T-helper 2 cell treated with Interferon-gamma antibody and Interleukin-4, amounts not matched to agents 5 μg/mL and 100 μg/mL, for 36 hours (primary cell): ENCODE results near the gene BLVRB.

Experiments used
- DNase-seq: peaks from one replicate; pipeline ENCODE4 v3.0.0; 2021; ENCODE audit warnings: low spot score
- H3K27ac Mint-ChIP-seq: one replicate; pipeline ENCODE4 v1.8.0; 2021; ENCODE audit warnings: mild to moderate bottlenecking, mixed read lengths
- H3K27me3 Mint-ChIP-seq: one replicate; pipeline ENCODE4 v1.8.0; 2021; ENCODE audit warnings: low read depth, mixed read lengths
- H3K36me3 Mint-ChIP-seq: one replicate; pipeline ENCODE4 v1.8.0; 2021; ENCODE audit warnings: low read depth, mixed read lengths
- H3K4me1 Mint-ChIP-seq: one replicate; pipeline ENCODE4 v1.8.0; 2021; ENCODE audit warnings: low read depth, mixed read lengths
- H3K4me3 Mint-ChIP-seq: one replicate; pipeline ENCODE4 v1.8.0; 2022; ENCODE audit warnings: mild to moderate bottlenecking, moderate library complexity, mixed read lengths
- H3K9me3 Mint-ChIP-seq: one replicate; pipeline ENCODE4 v1.8.0; 2021; ENCODE audit warnings: mixed read lengths

The BLVRB gene

DNA sequence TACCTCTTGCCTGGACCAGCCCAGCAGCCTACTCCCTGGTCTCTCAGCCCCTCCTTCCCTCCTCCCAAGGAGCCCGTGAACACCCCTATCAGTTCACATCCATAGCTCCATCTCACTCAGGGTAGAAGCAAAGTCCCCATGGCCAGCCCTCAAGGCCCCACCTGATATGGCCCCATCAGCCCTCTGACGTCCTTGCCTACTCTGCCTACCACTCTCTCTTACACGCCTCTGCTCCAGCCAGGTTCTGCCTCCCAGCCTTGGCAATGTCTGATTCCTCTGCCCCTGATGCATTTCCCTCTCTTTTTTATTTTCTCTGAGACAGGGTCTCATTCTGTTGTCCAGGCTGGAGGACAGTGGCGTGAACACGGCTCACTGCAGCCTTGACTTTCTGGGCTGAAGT, 13.5 kb downstream of the BLVRB start:
- H3K27me3 Mint-ChIP-seq = no peaks in the 10 kb centered on the region

DNA sequence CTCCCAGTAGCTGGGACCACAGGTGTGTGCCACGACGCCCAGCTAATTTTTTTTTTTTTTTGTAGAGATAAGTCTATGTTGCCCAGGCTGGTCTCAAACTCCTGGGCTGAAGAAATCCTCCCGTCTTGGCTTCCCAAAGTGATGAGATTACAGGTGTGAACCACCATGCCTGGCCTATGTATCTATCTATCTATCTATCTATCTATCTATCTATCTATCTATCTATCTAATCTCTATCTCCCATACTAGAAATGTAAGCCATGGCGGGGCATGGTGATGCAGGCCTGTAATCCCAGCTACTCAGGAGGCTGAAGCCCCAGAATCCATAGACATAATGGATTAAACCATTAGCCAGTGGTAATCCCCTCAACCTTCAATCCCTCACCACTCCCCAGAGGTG, 14.9 kb downstream of the BLVRB start:
- Mint-ChIP-seq H3K27ac (no peak overlapping the region), H3K9me3 (no peaks in the 10 kb centered on the region), H3K36me3 (no peaks in the 10 kb centered on the region), H3K27me3 (no peaks in the 10 kb centered on the region), H3K4me1 (peaks cover under 1% of the 10 kb centered on the region), H3K4me3 (no peak overlapping the region)
- no peak for DNase-seq

More for the DNA sequence above, 13.5 kb downstream of the BLVRB start:
- DNase-seq = no peak
- Mint-ChIP-seq H3K27ac (no peak overlapping the region), H3K4me3 (no peak overlapping the region), H3K4me1 (no peaks in the 10 kb centered on the region), H3K36me3 (no peaks in the 10 kb centered on the region), H3K9me3 (no peaks in the 10 kb centered on the region)

DNA sequence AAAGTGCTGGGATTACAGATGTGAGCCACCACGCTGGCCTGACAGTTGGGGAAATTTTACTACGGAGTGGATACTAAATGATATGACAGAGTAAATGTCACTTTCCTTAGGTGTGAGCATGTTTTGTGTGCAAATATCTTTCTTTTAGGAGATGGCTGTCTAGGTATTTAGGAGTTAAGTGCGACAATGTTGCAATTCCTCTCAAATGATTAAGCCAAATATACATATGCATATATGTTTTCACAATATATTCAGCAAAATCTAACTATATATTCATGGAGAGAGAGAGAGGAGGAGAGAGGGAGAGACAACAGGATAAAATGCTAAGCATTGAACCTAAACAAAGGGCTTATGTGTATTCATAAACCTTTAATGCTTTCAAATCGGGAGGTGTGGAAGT, 16.0 kb downstream of the BLVRB start:
- Mint-ChIP-seq H3K4me1 (peaks cover 6% of the 10 kb centered on the region), H3K9me3 (no peaks in the 10 kb centered on the region), H3K27me3 (no peaks in the 10 kb centered on the region), H3K27ac (no peak overlapping the region), H3K4me3 (no peak overlapping the region), H3K36me3 (no peaks in the 10 kb centered on the region)
- no peak for DNase-seq

DNA sequence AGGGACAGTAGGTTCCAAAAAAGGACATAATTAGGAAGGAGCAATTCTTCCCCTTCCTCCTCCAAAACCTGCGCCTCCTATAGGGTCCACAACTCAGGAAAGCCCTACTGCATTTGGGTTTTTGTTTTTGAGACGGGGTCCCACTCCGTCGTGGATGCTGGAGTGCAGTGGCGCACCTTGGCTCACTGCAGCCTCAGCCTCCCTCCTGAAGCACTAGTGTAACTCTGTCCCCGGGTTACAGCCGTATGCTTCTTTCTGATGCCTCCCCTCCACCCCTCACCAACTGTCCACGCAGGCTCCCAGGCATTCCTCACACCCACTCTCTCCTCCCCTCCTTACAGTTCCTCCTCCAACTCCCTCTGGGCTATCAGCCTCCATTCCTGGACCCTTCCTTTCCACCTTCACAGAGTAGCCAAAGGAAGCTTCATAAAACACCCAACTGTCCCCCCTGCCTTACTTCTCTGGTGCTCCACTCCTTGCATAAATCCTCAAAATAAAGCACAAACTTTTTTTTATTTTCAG, 19.2 kb downstream of the BLVRB start:
- H3K27me3 Mint-ChIP-seq = no peaks in the 10 kb centered on the region
- H3K9me3 Mint-ChIP-seq = no peaks in the 10 kb centered on the region
- DNase-seq = no peak
- H3K27ac Mint-ChIP-seq = peak overlapping the region; percentile 60
- no peaks in the 10 kb centered on the region for H3K36me3 Mint-ChIP-seq
- peaks cover 17% of the 10 kb centered on the region for H3K4me1 Mint-ChIP-seq
- peak overlapping the region; percentile 34 for H3K4me3 Mint-ChIP-seq

DNA sequence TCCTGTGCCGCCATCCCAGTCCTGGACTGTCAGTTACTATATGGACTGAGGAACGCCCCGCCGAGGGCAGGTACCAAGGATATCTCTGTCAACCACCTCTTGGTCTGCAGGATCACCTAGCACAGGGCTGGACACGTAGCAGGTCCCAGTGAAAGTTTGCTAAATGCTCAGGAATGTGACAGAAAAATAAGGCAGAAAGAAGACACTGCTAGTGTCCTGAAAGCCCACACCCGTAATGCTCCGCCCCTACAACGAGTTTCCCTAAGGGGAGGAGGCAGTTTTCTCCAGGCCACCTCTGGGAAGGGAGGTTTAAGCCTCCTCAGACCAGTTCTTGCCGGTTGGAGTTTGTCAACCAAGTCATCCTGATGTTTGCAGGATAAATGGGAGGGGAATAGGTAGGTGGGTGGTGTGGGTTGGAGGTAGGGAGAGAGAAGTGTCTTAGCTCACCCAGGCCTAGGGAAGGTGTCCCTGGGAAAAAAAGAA, 19.7 kb downstream of the BLVRB start:
- H3K27me3 Mint-ChIP-seq = no peaks in the 10 kb centered on the region
- no peaks in the 10 kb centered on the region for H3K9me3 Mint-ChIP-seq
- H3K4me3 Mint-ChIP-seq = peak overlapping the region; percentile 54
- no peak overlapping the region for H3K27ac Mint-ChIP-seq
- no peak for DNase-seq
- H3K36me3 Mint-ChIP-seq = peaks cover 5% of the 10 kb centered on the region
- H3K4me1 Mint-ChIP-seq = peaks cover 17% of the 10 kb centered on the region

DNA sequence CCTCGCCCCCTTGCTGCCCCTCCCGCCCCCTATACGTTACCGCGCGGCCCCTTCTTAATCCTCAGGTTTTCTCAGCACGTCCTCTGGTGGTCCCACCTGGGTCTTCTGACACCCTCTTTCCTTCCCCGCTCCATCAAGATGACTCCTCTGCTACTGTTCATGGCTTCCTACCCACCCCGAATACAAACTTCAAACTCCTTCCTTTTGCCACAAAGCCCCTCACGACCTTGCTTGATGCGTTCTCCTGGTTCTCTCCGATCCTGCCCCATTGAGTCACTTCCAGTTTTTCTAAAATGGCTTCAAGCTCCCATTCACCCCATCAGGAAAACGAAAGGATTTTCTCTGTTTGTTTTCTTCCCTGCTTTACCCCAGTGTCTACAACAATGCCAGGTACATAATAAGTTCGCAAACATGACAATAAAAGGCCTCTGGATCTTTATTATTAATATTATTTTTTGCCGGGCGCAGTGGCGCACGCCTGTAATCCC, 20.7 kb downstream of the BLVRB start:
- Mint-ChIP-seq H3K36me3 (peaks cover 7% of the 10 kb centered on the region), H3K27ac (peak overlapping the region; percentile 92), H3K4me1 (peaks cover 17% of the 10 kb centered on the region), H3K4me3 (peak overlapping the region; percentile 99), H3K27me3 (no peaks in the 10 kb centered on the region), H3K9me3 (no peaks in the 10 kb centered on the region)
- no peak for DNase-seq

DNA sequence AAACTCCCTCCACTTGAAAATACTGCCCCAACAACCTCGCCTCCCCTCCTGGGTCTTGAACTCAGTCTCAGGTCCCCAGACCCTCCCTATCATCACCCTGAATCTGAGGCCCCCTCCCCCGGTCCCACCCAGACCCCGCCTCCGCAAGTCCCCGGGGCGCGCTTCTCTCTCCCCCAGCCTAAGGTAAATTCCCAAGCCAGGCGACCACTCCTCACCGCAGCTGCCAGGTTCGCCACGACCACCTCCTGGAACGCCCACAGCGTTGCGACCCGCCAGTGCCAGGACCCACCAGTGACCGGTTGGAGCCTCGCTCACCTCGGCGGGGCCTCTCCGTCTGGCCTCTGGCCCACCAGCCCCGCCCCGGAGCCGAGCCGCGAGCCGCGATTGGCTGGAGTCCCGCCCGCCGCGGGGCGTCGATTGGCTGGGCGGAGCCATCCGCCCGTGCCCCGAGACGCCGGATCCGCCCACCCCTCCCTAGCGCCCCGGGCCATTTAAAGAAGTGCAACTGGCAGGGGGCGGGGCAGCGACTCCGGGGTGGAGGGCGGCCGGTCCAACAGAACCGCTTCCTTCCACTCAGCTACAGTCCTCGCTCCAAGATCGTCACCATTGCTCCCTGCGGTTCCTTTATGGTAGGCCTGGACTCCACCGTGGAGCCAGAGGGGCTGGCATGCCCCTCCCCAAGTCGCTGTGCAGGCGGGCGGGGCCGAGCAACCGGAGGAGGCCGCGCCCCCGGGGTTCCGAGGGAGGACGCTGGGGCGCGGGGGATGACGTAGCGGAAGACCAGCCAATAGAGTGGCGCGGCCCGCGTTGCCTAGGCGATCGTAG, 21.3 kb downstream of the BLVRB start, which contains the start of gene SERTAD3:
SERTAD3 (minus strand) TSS at position 336 of the 825 bp plus-strand sequence. CDS start 2,255 bp downstream, outside the sequence.
- Mint-ChIP-seq H3K4me3 (peak within 1 kb of the TSS; percentile 99), H3K9me3 (no peaks in the 10 kb centered on the region), H3K4me1 (peaks cover 17% of the 10 kb centered on the region), H3K27ac (peak within 1 kb of the TSS; percentile 98), H3K36me3 (peaks cover 7% of the 10 kb centered on the region), H3K27me3 (no peaks in the 10 kb centered on the region)
- peak; percentile 98 for DNase-seq

DNA sequence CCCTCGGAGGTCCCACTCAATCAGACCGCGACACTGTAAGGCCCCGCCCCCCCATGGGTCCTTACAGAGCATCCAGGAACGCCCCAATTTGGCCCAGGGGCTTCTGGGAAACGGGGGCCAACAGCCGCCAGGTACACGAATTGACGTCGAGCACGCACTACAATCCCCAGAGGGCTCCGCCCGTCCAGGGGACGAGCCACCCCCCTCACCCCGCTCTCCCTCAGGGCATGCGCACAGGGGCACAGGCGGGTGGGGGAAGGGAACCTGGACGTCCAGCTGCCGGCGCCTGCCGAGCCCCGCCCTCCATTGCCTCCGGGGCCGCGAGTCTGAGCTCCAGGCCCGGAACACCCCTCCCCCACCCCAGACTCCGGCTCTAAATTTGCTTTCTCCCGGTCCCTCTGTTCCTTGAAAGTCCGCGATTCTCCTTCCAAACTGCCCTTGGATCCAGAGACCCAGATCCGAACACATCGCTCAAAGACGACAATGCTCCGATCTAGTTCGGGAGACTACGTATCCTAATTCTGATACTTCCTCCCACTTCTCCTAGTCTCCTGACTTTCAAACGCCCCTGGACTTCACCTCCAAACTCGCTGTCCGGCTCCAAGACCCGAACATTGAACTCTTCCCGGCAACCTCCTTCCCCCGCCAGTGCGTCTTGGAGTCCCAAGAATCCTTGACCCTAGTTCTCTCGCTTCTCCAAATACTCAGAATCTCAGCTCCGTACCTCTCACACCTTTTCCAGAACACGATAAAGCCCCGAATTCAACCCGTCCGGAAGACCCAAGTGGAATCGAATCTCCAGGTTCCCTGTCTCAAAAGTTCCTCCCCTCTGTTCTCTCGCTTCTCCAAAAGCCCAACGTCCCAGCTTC, 22.2 kb downstream of the BLVRB start:
- DNase-seq = peak; percentile 100
- no peaks in the 10 kb centered on the region for H3K9me3 Mint-ChIP-seq
- peak overlapping the region; percentile 99 for H3K4me3 Mint-ChIP-seq
- H3K36me3 Mint-ChIP-seq = peaks cover 7% of the 10 kb centered on the region
- peak overlapping the region; percentile 98 for H3K27ac Mint-ChIP-seq
- no peaks in the 10 kb centered on the region for H3K27me3 Mint-ChIP-seq
- H3K4me1 Mint-ChIP-seq = peaks cover 17% of the 10 kb centered on the region

DNA sequence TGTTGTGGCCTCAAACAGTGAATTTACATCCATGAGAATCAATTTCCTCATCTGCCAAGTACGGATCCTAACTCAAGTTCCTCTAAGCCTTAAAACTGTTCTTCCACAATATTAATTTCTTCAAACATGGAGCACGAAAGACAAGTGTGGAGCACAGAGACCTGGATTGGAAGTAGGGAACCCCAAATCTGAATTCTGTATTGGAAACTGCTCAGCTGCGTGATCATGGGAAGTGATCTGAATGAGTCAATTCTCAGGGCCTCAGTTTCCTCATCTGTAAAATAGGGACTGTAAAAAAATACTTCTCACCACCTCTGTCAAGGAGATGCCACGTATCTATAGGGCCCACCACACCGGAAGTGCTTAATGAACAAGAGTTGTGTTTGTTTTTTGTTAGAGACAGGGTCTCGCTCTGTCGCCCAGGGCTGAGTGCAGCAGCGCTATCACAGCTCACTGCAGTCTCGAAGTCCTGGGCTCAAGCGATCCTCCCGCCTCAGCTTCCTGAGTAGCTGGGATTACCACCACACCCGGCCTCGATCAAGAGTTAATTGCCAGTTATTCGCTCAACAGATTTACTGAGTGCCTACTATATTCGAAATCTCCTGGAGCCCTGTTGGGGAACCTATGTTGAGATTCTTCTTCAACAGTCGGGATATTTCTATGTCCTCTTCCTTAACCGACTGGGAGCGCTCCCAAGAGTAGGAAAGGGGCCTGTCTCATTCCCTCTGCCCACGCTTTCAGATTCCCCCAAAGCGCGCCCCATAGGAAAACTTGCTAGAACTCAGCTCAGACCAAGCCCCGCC, 23.0 kb downstream of the BLVRB start:
- Mint-ChIP-seq H3K4me1 (peaks cover 17% of the 10 kb centered on the region), H3K9me3 (no peaks in the 10 kb centered on the region), H3K4me3 (peak overlapping the region; percentile 99), H3K27me3 (no peaks in the 10 kb centered on the region), H3K27ac (peak overlapping the region; percentile 94), H3K36me3 (peaks cover 7% of the 10 kb centered on the region)
- no peak for DNase-seq

DNA sequence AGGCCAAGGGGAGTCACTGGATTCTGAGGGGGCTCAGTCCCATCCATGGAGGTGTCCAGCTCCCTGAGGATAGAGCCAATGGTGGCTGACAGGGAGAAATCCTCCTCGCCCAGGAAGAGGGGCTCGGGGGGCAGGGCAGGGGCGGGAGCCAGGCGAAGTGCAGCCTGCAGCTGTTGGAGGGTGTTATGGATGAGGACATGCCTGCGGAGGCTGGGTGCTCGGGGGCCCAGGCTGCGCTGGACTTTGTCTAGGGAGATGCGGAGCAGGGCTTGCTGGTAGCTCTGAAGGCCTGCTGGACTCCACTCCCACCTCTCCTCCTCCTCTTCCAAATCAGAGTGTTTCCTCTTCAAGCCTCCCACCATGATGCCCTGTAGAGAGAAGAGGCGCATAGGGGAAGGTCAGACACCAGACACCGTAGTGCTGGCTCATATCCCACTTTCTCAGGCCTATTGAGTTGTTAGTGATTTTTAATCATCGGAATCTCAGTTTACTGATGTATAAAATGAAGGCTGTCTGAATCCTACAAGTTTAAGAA, 23.8 kb downstream of the BLVRB start:
- peak overlapping the region; percentile 99 for H3K4me3 Mint-ChIP-seq
- peaks cover 7% of the 10 kb centered on the region for H3K36me3 Mint-ChIP-seq
- no peak for DNase-seq
- no peaks in the 10 kb centered on the region for H3K27me3 Mint-ChIP-seq
- peaks cover 17% of the 10 kb centered on the region for H3K4me1 Mint-ChIP-seq
- H3K27ac Mint-ChIP-seq = peak overlapping the region; percentile 94
- H3K9me3 Mint-ChIP-seq = no peaks in the 10 kb centered on the region

DNA sequence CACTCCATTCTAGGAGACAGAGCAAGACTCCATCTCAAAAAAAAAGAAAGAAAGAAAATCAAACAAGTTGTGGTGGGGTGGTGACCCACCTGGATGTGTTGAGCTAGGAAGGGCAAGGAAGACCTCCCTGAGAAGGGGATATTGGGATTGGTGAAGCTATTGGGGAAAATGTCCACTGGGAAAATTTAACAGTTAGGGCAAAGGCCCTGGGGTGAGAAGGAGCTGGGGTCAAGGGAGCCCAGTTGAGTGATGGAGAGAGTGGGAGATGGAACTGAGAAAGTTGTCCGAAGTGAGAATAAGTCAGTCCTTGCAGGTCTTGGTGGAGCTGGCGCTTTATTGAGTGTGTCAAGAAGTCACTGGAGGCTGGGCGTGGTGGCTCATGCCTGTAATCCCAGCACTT, 27.3 kb downstream of the BLVRB start:
- no peak overlapping the region for H3K27ac Mint-ChIP-seq
- H3K4me1 Mint-ChIP-seq = peaks cover 15% of the 10 kb centered on the region
- H3K9me3 Mint-ChIP-seq = no peaks in the 10 kb centered on the region
- no peak for DNase-seq
- H3K36me3 Mint-ChIP-seq = peaks cover 7% of the 10 kb centered on the region
- H3K4me3 Mint-ChIP-seq = no peak overlapping the region
- H3K27me3 Mint-ChIP-seq = no peaks in the 10 kb centered on the region

DNA sequence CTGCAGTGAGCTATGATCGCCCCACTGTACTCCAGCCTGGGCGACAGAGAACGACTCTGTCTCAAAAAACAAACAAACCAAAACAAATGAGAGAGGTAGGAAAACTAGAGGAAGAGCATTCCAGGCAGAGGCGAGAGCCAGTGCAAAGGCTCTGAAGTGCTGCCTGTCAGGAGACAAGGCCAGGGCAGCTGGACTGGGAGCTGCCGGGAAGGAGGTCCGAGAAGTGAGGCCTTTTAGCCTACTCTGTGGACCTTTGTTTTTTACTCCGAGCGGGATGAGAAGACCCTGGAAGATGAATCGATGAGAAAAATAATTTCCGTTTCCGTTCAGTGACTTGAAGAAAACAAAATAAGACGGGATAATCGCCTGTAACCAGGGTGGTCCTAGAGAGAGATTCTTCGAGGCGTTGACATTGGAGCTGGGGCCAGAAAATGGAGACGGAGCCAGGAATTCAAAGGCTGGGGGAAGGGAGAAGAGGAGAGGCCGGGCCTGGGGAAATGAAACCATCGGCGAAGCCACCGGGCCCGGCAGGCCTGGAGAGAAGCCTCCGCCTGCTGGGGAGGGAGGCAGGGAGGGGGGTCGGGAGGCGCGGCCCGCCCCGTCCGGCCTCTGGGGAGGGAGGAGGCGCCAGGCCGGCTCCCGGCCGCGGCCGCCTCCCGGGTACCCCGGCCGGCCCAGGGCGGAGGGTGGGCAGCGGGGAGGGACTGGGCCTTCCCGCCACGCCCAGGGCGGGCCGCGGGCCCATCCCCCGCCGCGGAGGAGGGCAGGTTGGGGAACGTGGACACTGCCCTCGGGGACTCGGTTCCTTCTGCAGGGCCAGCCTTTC, 31.9 kb downstream of the BLVRB start:
- Mint-ChIP-seq H3K27ac (peak overlapping the region; percentile 98), H3K4me3 (peak overlapping the region; percentile 93)
- peak; percentile 63 for DNase-seq

More for the DNA sequence above, 31.9 kb downstream of the BLVRB start:
- Mint-ChIP-seq H3K27me3 (no peaks in the 10 kb centered on the region), H3K9me3 (no peaks in the 10 kb centered on the region), H3K36me3 (no peaks in the 10 kb centered on the region), H3K4me1 (peaks cover 6% of the 10 kb centered on the region)
